ENCODE data around the gene EXOC4. TPM values are rescaled to one million over a fixed set of nuclear protein-coding genes. Genes with fewer than 3 reads are reported as not detected.

EXOC4 gene
- total and polyA plus RNA-seq, 2 donors (not counting 3 experiments of a cell fraction or from before 2014, with no cell fraction given), result 20.3 to 73.1 TPM

- H3K4me3 ChIP-seq (replicated peaks in 1 of 3; ENCODE audit: insufficient read depth in 1 of 3, low read depth in 1 of 3, low read length in 3 of 3), result no peak overlapping the region
- TF ChIP-seq MYC (IDR thresholded peaks at IDR 0.05; ENCODE audit: low read depth, low read length) (no peak), FOS (IDR thresholded peaks at IDR 0.05; ENCODE audit: borderline replicate concordance, insufficient read depth, low read length) (no peak), POLR2AphosphoS5 (IDR thresholded peaks at IDR 0.05; ENCODE audit: insufficient read depth, low read depth, low read length) (no peak), POLR2A (IDR thresholded peaks at IDR 0.05; ENCODE audit: low read depth, low read length) (no peak), JUN (IDR thresholded peaks at IDR 0.05; ENCODE audit: borderline replicate concordance, insufficient read depth, insufficient read length, low read depth) (no peak), GATA2 (IDR thresholded peaks at IDR 0.05; ENCODE audit: insufficient read depth, insufficient read length, low read depth, low read length) (no peak), EZH2 (IDR thresholded peaks at IDR 0.05; ENCODE audit: borderline replicate concordance, low read depth, low read length, severe bottlenecking) (no peak)
- TF ChIP-seq, protein P1, sequence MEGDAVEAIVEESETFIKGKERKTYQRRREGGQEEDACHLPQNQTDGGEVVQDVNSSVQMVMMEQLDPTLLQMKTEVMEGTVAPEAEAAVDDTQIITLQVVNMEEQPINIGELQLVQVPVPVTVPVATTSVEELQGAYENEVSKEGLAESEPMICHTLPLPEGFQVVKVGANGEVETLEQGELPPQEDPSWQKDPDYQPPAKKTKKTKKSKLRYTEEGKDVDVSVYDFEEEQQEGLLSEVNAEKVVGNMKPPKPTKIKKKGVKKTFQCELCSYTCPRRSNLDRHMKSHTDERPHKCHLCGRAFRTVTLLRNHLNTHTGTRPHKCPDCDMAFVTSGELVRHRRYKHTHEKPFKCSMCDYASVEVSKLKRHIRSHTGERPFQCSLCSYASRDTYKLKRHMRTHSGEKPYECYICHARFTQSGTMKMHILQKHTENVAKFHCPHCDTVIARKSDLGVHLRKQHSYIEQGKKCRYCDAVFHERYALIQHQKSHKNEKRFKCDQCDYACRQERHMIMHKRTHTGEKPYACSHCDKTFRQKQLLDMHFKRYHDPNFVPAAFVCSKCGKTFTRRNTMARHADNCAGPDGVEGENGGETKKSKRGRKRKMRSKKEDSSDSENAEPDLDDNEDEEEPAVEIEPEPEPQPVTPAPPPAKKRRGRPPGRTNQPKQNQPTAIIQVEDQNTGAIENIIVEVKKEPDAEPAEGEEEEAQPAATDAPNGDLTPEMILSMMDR (IDR thresholded peaks at IDR 0.05; ENCODE audit: extremely low read depth in 1 of 2, insufficient read depth in 1 of 2, low read depth in 1 of 2, low read length in 2 of 2), result no peak
- TF ChIP-seq, protein P2, sequence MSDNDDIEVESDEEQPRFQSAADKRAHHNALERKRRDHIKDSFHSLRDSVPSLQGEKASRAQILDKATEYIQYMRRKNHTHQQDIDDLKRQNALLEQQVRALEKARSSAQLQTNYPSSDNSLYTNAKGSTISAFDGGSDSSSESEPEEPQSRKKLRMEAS (IDR thresholded peaks at IDR 0.05; ENCODE audit: insufficient read depth, insufficient read length), result no peak
- DNase-seq (ENCODE audit: low read depth, low spot score) (no peak), FAIRE-seq (no peak)
- POLR2A ChIA-PET, result no interaction called here
- H3K4me2 ChIP-seq (ENCODE audit: insufficient read depth, low read length), result no peak overlapping the region
- CTCF ChIA-PET, result no interaction called here
- H3K27ac ChIP-seq (ENCODE audit: insufficient read depth, low read depth, low read length), result no peak overlapping the region
- H3K36me3 ChIP-seq (ENCODE audit: control insufficient read depth in 2 of 2, extremely low read depth in 1 of 2, insufficient read depth in 2 of 2, low read length in 2 of 2), result no peaks in the 10 kb centered on the region
- H3K9me1 ChIP-seq (replicated peaks; ENCODE audit: control insufficient read depth, extremely low read depth, insufficient read depth, low read length), result no peaks in the 10 kb centered on the region
- H3K9me3 ChIP-seq (replicated peaks; ENCODE audit: control insufficient read depth, insufficient read depth, low read length), result no peaks in the 10 kb centered on the region
- H3K4me1 ChIP-seq (ENCODE audit: control insufficient read depth, extremely low read depth, insufficient read depth, low read length), result no peaks in the 10 kb centered on the region
- no peak overlapping the region for H3K9ac ChIP-seq (replicated peaks; ENCODE audit: extremely low read depth, insufficient read depth, low read length)
- intact Hi-C loops (cut with micrococcal nuclease) (no loop called here), dilution Hi-C loops (cut with MboI; ENCODE audit: extremely low pct_ligation_motif_present, low sequenced_read_pairs) (no loop called here)
- no TSS peak for BruUV-seq (replicated peaks)
- H2AFZ ChIP-seq (ENCODE audit: low read depth, low read length), result no peak overlapping the region
- H4K20me1 ChIP-seq (replicated peaks; ENCODE audit: control insufficient read depth, extremely low read depth, insufficient read depth, low read length), result no peaks in the 10 kb centered on the region
- H3K79me2 ChIP-seq (ENCODE audit: control insufficient read depth, insufficient read depth, low read length), result no peaks in the 10 kb centered on the region
- H3K27me3 ChIP-seq (ENCODE audit: control insufficient read depth in 2 of 2, insufficient read depth in 2 of 2, low read length in 2 of 2), result no peaks in the 10 kb centered on the region
Measured at GRCh38 chr7:133372337-133372736, 119.5 kb downstream of the EXOC4 start.
